ENCODE measurements around the gene NRP1. TPM values are rescaled to one million over a fixed set of nuclear protein-coding genes. Genes with fewer than 3 reads are reported as not detected.

NRP1 gene
- total RNA-seq, 6 experiments from 2014 or later = 14.7 to 61.7 (median 29.5) TPM

- H3K27me3 ChIP-seq = no peaks in the 10 kb centered on the region
- H3K4me1 ChIP-seq = peaks cover 0 to 45% (median 9%) of the 10 kb centered on the region in 4 donors
- no peak overlapping the region for H3K4me3 ChIP-seq
- TF ChIP-seq CTCF (IDR thresholded peaks at IDR 0.05) = no peak
- no peak for TF ChIP-seq POLR2A (IDR thresholded peaks at IDR 0.05)
- H3K36me3 ChIP-seq = peaks cover 0 to 8% (median 0%) of the 10 kb centered on the region in 4 donors
- WGBS (ENCODE audit: insufficient coverage, low coverage, low lambda C conversion rate, missing lambda C conversion rate) = 8% methylated on average over 2 of the region's 2 CpGs
- intact Hi-C loops (cut with DNase I) = no loop called here
- no peaks in the 10 kb centered on the region for H3K9me3 ChIP-seq
- DNase-seq (no peak), ATAC-seq (peak; percentile 24 to 60 (median 36))
- H3K27ac ChIP-seq = no peak overlapping the region
Measured at GRCh38 chr10:33326933-33327332, 7.5 kb downstream of the NRP1 start.

GRCh38 chr10:33325929-33326328 is 8.5 kb downstream of the NRP1 start:
- ATAC-seq (no peak), DNase-seq (no peak)
- WGBS (ENCODE audit: insufficient coverage, low coverage, low lambda C conversion rate, missing lambda C conversion rate) = 57% methylated on average over 2 of the region's 2 CpGs
- TF ChIP-seq POLR2A (IDR thresholded peaks at IDR 0.05) = no peak
- TF ChIP-seq CTCF (IDR thresholded peaks at IDR 0.05) = no peak
- Histone ChIP-seq H3K4me1 (peaks cover 0 to 47% (median 7%) of the 10 kb centered on the region in 4 donors), H3K36me3 (peaks cover 0 to 8% (median 0%) of the 10 kb centered on the region in 4 donors), H3K4me3 (no peak overlapping the region), H3K9me3 (no peaks in the 10 kb centered on the region), H3K27me3 (no peaks in the 10 kb centered on the region), H3K27ac (no peak overlapping the region)
- intact Hi-C loops (cut with DNase I) = no loop called here

- 73% methylated on average over 6 of the region's 6 CpGs for WGBS (ENCODE audit: insufficient coverage, low coverage, low lambda C conversion rate, missing lambda C conversion rate)
Measured at GRCh38 chr10:33323721-33324120, 10.7 kb downstream of the NRP1 start.

GRCh38 chr10:33321516-33321915 is 13.0 kb downstream of the NRP1 start:
- Histone ChIP-seq H3K36me3 (peaks cover 0 to 3% (median 0%) of the 10 kb centered on the region in 4 donors), H3K27me3 (no peaks in the 10 kb centered on the region), H3K4me1 (peaks cover 0 to 34% (median under 1%) of the 10 kb centered on the region in 4 donors), H3K9me3 (no peaks in the 10 kb centered on the region), H3K4me3 (no peak overlapping the region), H3K27ac (peak overlapping the region in 2 of 3 donors; percentile 3 to 15)
- intact Hi-C loops (cut with DNase I) = no loop called here
- WGBS (ENCODE audit: insufficient coverage, low coverage, low lambda C conversion rate, missing lambda C conversion rate) = 30% methylated on average over 4 of the region's 6 CpGs
- DNase-seq = no peak
- peak in 1 of 4 donors; percentile 72 for ATAC-seq
- TF ChIP-seq POLR2A (IDR thresholded peaks at IDR 0.05) = no peak
- no peak for TF ChIP-seq CTCF (IDR thresholded peaks at IDR 0.05)

More at GRCh38 chr10:33323721-33324120, 10.7 kb downstream of the NRP1 start:
- no peak for ATAC-seq
- peaks cover 0 to 3% (median 0%) of the 10 kb centered on the region in 4 donors for H3K36me3 ChIP-seq
- DNase-seq = no peak
- intact Hi-C loops (cut with DNase I) = no loop called here
- H3K27ac ChIP-seq = no peak overlapping the region
- no peaks in the 10 kb centered on the region for H3K9me3 ChIP-seq
- peaks cover 0 to 42% (median 5%) of the 10 kb centered on the region in 4 donors for H3K4me1 ChIP-seq
- H3K27me3 ChIP-seq = no peaks in the 10 kb centered on the region
- TF ChIP-seq POLR2A (IDR thresholded peaks at IDR 0.05) (no peak), CTCF (IDR thresholded peaks at IDR 0.05) (no peak)
- no peak overlapping the region for H3K4me3 ChIP-seq
